Left lung (tissue), 10 donors: ENCODE measurements around the gene SMAD6. TPM values are rescaled to one million over a fixed set of nuclear protein-coding genes. Genes with fewer than 3 reads are reported as not detected.
A peak's percentile ranks its signal among the peaks of the same experiment; 100 is the strongest.

Experiments used
- ATAC-seq: fragments of 200-7000 bp; cut with Tn5 transposase; one replicate; pipeline ENCODE4 v1.9.1; 2020; ENCODE audit warnings: moderate library complexity
- DNase-seq, 4 donors: peaks; one replicate each; pipeline ENCODE4 v3.0.0-alpha.2; 2013 to 2020
- H3K27ac ChIP-seq, 2 donors: fragments of 200-600 bp; sonication (generic) in 1 of 2; one replicate each; pipeline versions ENCODE4 v1.5.0 to v1.8.0; 2020 to 2021
- H3K27me3 ChIP-seq, 2 donors: fragments of 200-600 bp; sonication (generic) in 1 of 2; one replicate each; pipeline versions ENCODE4 v1.5.0 to v1.8.0; 2020 to 2021
- H3K36me3 ChIP-seq, 2 donors: fragments of 200-600 bp; sonication (generic) in 1 of 2; one replicate each; pipeline versions ENCODE4 v1.5.0 to v1.8.0; 2020 to 2021
- H3K4me1 ChIP-seq, 2 donors: fragments of 200-600 bp; one replicate each; pipeline ENCODE4 v1.8.0; 2021
- H3K4me3 ChIP-seq, 2 donors: fragments of 200-600 bp; sonication (generic) in 1 of 2; one replicate each; pipeline versions ENCODE4 v1.5.0 to v1.8.0; 2020 to 2021; ENCODE audit warnings: mild to moderate bottlenecking in 1 of 2
- H3K9me3 ChIP-seq, 2 donors: fragments of 200-600 bp; sonication (generic) in 1 of 2; one replicate each; pipeline versions ENCODE4 v1.5.0 to v1.8.0; 2020 to 2021
- intact Hi-C, 2 donors: fragments of 100-400 bp; cut with DNase I; formaldehyde crosslinking; loops; one replicate each; pipeline versions ENCODE4 v1.11.2 to v1.14.2; 2022
- polyA plus RNA-seq, 6 donors: library from polyadenylated mRNA; unstranded; fragments of 120-200 nt; gene quantifications; one replicate each; pipeline ENCODE4 v1.2.1, GENCODE V29; 2013; ENCODE audit not compliant: insufficient read length in 6 of 6
- total RNA-seq, 2 donors: library from RNA; stranded (reverse); fragmentation: NEBNext Ultra II Directional; extraction: Animal tissue kit (Norgen Biotek cat#: 25700); gene quantifications; one replicate each; pipeline ENCODE4 v1.2.1, GENCODE V29; 2021
- TF ChIP-seq, protein P1 (sequence below), 2 donors: fragments of 200-600 bp; sonication (generic) in 1 of 2; IDR thresholded peaks; one replicate each; pipeline versions ENCODE4 v1.5.0 to v1.8.0; 2021; ENCODE audit warnings: antibody characterized with exemption in 2 of 2
- donor health status: DM: no; HTN: yes; CAD: no.
- donor health status: DM: no; HTN: no; CAD: no.

Gene SMAD6
- total and polyA plus RNA-seq, 8 donors, result 25.0 to 110 (median 32.0) TPM

DNA sequence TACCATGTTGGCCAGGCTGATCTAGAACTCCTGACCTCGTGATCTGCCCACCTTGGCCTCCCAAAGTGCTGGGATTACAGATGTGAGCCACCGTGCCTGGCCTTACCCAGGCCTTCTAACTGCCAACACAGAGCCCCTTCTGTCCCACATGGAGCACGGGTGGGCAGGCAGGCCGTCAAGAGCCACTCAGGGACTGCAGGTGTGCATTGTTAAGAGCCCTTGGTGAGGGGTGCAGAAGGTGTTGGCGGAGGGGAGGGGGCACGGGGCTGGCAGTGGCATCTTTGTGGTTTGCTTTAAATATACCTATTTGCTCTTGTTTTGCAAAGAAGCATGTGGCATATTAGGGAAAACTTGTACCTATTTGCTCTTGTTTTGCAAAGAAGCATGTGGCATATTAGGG is 37.3 kb downstream of the SMAD6 start:
- Histone ChIP-seq H3K27me3 (no peaks in the 10 kb centered on the region), H3K9me3 (no peaks in the 10 kb centered on the region), H3K4me1 (peaks cover 10 to 73% of the 10 kb centered on the region in 2 donors), H3K36me3 (no peaks in the 10 kb centered on the region), H3K27ac (no peak overlapping the region), H3K4me3 (no peak overlapping the region)
- TF ChIP-seq, protein P1, sequence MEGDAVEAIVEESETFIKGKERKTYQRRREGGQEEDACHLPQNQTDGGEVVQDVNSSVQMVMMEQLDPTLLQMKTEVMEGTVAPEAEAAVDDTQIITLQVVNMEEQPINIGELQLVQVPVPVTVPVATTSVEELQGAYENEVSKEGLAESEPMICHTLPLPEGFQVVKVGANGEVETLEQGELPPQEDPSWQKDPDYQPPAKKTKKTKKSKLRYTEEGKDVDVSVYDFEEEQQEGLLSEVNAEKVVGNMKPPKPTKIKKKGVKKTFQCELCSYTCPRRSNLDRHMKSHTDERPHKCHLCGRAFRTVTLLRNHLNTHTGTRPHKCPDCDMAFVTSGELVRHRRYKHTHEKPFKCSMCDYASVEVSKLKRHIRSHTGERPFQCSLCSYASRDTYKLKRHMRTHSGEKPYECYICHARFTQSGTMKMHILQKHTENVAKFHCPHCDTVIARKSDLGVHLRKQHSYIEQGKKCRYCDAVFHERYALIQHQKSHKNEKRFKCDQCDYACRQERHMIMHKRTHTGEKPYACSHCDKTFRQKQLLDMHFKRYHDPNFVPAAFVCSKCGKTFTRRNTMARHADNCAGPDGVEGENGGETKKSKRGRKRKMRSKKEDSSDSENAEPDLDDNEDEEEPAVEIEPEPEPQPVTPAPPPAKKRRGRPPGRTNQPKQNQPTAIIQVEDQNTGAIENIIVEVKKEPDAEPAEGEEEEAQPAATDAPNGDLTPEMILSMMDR (IDR thresholded peaks at IDR 0.05), result no peak
- intact Hi-C loops, result no loop called here
- ATAC-seq (no peak), DNase-seq (peak in 1 of 4 donors; percentile 15)

DNA sequence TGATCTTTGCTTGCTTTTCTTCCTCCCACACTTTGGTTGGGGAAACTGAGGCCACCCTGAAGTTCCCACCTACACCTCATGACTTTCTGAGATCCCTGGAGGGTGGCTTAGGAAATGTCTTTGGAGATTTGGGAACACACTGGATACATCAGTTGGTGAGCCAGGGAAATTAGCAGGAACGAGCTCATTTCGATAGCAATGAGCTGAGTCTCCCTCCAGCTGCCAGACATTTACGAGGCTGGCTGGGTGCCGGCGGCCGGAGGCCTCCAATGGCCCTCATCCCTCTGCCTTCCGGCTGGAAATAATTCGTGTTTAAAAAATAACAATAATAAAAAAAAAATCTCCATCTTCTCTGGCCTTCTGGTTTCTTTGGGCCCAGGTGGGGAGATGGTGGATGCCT is 38.8 kb downstream of the SMAD6 start:
- DNase-seq, result peak in 2 of 4 donors; percentile 76 to 89
- intact Hi-C loops, result no loop called here
- Histone ChIP-seq H3K4me1 (peaks cover 16 to 78% of the 10 kb centered on the region in 2 donors), H3K27me3 (no peaks in the 10 kb centered on the region), H3K9me3 (no peaks in the 10 kb centered on the region), H3K27ac (no peak overlapping the region), H3K4me3 (no peak overlapping the region), H3K36me3 (no peaks in the 10 kb centered on the region)
- no peak for ATAC-seq
- TF ChIP-seq, protein P1 (IDR thresholded peaks at IDR 0.05), result no peak

DNA sequence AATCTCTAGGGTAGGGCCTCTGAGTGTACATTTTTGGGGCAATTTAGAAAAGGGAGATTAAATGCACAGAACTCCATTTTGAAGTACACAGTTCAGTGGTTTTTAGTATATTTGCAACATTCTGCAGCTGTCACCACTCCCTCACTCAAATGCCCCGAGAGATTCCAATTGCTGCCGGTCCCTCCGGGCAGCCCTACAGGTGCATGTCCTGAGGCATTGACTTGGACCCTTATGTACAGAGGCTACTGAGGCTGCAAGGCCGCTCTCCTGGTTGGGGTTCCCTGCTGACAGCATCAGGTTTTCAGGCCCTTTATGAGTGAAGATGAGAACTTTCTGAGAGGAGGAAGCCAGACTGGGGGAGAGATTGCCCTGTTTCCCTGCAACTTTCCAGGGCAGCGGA is 39.6 kb downstream of the SMAD6 start:
- TF ChIP-seq, protein P1 (IDR thresholded peaks at IDR 0.05), result no peak
- no peak overlapping the region for H3K27ac ChIP-seq

DNA sequence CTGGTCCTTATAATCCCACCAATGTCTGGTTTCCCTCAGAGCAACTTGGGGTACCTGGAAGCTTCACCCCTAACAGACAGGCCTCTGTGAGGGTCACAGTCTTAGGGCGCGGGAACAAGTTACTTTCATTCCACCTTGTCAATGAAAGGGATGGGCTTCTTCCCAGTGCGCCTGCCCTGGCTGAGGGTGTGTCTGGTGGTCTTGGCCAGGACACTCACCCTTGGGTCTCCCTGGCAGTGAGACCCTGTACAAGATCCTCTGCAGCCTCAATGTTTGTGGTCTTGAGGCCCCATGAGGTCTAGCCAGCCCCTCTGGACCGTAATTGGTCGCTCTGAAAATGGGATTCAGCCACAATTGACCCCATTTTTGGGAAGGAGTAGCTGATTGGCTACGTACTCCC is 40.2 kb downstream of the SMAD6 start:
- Histone ChIP-seq H3K27ac (no peak overlapping the region), H3K9me3 (no peaks in the 10 kb centered on the region), H3K36me3 (no peaks in the 10 kb centered on the region), H3K4me3 (no peak overlapping the region), H3K27me3 (no peaks in the 10 kb centered on the region), H3K4me1 (peaks cover 12 to 80% of the 10 kb centered on the region in 2 donors)
- ATAC-seq (no peak), DNase-seq (no peak)
- intact Hi-C loops, result no loop called here
- TF ChIP-seq, protein P1 (IDR thresholded peaks at IDR 0.05), result no peak

More for the DNA sequence above, 39.6 kb downstream of the SMAD6 start:
- intact Hi-C loops, result no loop called here
- H3K27me3 ChIP-seq, result no peaks in the 10 kb centered on the region
- H3K4me3 ChIP-seq, result no peak overlapping the region
- no peaks in the 10 kb centered on the region for H3K9me3 ChIP-seq
- DNase-seq (no peak), ATAC-seq (no peak)
- H3K4me1 ChIP-seq, result peaks cover 12 to 80% of the 10 kb centered on the region in 2 donors
- H3K36me3 ChIP-seq, result no peaks in the 10 kb centered on the region

DNA sequence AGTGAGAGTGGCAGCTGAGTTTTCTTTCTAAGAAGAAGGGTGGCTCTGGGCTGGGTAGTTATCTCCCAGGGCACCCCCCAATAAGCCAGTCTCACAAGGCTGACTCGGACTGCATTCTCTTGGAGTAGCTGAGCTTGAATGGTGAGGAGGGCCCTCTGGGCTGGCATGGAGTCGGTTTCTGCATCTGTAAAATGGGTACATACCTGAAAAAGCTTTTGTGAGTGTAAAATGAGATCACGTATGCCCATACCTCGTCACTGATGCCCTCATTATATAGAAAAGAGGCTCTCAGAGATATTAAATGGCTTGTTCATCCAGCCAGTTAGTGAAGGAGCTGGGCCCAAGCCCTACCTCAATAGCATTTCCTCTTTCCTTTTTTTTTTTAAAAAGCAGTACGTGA is 41.2 kb downstream of the SMAD6 start:
- DNase-seq, result peak in 1 of 4 donors; percentile 10
- ATAC-seq, result no peak
- intact Hi-C loops, result no loop called here
- Histone ChIP-seq H3K4me3 (no peak overlapping the region), H3K36me3 (no peaks in the 10 kb centered on the region), H3K9me3 (no peaks in the 10 kb centered on the region), H3K27me3 (no peaks in the 10 kb centered on the region), H3K27ac (no peak overlapping the region), H3K4me1 (peaks cover 21 to 78% of the 10 kb centered on the region in 2 donors)
- TF ChIP-seq, protein P1 (IDR thresholded peaks at IDR 0.05), result no peak
